HG02588 (cell line): ENCODE data around the gene CETN1.

Source experiments
- ATAC-seq: cut with Tn5 transposase; IDR thresholded peaks from one replicate; pipeline ENCODE4 v1.9.1; 2021; ENCODE audit warnings: mild to moderate bottlenecking, moderate library complexity; ENCODE audit not compliant: unreplicated experiment

The CETN1 gene

DNA sequence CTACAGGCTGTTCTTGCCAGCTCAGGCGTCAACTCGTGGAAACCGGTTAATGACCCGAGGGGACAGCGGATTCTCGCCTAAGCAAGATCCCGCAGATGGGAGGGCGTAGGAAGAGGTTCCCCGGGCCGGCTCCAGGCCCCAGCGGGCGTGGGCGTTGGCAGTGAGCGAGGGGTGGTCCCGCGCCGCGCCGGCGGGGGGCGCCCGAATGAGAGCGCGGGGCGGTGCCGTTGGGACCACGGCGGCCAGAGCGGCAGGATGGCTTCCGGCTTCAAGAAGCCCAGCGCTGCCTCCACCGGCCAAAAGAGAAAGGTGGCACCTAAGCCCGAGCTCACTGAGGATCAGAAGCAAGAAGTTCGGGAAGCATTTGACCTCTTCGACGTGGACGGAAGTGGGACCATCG, at the start of gene CETN1:
Gene CETN1 (plus strand): TSS at position 227 of the 400 bp plus-strand sequence. CDS start 29 bp downstream, at position 256.
- no peak for ATAC-seq

DNA sequence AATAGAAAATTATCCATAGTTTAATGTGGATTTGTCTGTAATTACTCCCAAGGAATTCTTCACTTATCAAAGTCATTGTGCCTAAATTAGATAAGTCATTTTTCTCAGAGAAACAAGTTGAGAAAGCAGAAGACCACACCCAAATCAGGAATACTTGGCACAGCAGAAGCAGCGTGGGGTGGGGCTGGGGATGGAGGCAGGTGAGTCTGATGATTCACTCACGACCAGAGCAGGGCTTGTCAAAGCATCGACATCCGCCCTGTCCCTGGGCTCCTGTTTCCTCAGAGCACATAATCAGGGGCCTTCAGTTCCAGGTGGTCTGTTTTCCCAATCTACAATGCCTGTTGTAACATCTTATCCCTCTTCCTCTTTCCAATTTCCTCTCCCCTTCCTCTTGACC, 48.2 kb upstream of the CETN1 start:
- no peak for ATAC-seq

GRCh38 chr18:532632-533031, 47.5 kb upstream of the CETN1 start:
- ATAC-seq = no peak

- ATAC-seq = no peak
Measured at GRCh38 chr18:533995-534601, 46.1 kb upstream of the CETN1 start.

DNA sequence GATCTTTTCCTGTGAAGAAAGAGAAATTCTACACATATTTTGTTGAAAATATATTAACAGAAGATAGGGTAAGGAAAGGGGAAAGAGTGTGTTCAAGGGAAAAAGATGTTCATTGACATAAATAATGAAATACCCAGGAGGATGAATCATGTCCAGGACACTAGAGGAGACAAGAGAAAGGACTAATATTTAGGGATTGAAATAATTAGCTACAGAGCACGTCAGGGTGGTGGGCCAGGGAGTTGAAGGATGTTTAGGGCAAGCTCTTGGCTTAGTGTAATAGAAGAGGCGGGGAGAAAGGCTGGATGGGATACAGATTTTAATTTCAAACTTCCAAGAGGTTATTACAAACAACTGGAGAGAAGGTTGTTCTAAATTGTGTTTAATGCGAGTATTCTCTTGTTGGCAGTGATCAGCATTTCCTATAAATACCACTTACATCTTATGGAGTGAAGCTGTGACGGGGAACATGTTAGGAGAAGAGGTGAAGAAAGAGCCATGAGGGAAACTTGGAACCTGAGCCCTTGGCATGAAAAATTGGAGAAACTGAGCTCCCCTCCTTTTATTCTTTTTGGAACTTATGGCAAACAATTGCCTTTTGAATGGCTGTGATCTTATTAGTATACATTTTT, 36.6 kb upstream of the CETN1 start:
- ATAC-seq = no peak

- no peak for ATAC-seq
Measured at GRCh38 chr18:549967-550366, 30.2 kb upstream of the CETN1 start.

- peak; percentile 98 for ATAC-seq
Measured at GRCh38 chr18:551404-552061, 28.6 kb upstream of the CETN1 start.

DNA sequence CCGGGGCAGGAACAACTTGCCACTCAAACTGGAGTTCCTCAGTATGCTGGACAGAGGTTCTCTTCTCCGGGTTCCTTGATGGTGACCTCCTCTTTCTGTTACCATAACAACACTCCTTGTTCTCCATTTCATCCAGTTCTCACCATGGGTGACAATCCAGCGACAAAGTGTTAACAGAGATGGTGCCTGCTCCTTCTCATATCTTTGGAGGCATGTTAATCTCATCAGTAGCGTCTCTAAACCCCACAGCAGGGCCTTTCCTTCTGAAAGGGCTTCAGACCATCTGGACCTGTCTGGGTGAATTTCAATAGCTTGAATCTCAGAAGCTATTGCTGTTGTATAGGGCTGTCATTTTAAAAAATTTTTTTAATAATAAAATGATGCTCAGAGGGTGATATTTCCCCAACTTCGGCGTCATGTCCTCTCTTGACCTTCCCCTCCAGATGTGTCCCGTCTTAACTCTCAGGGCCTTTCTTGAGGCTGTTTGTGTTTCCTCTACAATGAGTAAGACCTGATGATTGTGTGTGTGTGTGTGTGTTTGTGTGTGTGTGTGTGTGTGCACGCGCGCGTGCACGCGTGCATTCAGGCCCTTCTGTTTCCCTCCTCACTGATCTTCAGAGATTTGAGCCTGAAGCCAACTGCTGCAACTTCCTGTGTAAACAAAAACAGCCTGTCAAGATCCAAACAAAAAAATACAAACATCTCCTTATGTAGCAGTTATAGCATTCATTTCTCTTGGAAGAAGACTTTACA, 24.3 kb upstream of the CETN1 start:
- no peak for ATAC-seq

DNA sequence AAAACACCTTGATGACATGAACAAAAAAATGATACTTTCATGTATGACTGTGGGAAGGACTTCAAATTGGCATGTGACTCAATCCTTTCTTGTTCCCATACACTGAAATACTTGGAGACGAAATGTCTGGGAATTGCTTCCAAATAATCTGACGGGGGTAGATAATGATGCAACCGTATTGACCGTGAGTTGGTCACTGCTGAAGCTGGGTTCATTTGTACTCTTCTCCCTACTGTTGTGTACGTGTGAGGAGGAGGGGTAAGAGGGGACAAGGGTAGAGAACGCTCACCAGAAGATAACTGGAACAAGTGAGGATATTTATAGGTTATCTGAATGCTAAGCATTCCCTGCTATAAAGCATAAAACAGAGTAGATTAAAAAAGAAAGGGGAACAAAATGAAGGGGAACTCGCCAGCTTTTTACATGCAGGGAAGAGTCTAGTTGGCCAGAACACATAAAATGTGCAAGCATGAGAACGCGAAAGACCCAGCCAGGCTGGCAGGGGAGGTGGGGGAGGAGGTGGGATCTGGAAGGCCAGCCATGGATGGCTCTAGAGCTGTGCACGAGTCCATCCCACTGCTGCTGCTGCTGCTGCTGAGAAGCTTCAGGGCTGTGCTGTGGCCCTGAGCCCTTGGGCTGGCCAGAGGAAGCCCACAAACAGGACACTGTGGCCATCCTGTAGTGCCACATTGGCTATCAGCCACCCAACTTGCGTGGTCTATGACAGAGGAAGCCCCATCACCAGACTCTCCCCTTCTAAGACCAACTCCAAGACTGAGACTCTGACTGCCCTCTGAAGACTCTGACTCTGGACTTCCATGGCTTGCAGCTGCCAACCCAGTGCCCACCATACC, 15.2 kb upstream of the CETN1 start:
- no peak for ATAC-seq

- no peak for ATAC-seq
Measured at GRCh38 chr18:565562-566061, 14.6 kb upstream of the CETN1 start.

DNA sequence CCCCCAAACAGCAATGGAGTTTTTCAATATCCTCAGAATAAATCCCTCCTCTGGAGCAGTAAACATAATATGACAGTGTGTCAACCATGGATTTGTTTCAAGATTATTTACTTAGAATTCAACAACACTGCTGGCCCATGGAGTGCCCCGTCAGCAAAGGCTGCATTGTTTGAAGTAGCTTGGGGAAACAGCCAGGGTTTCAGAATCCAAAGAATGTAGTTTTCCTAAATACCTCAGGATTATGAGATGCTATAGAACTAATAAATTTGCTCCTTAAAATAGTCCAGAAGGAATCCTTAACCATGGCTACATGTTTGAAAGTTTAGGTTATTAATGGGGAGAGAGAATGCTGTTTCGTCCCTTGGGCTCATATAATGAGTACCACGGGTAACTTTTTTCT, 13.1 kb upstream of the CETN1 start:
- no peak for ATAC-seq

DNA sequence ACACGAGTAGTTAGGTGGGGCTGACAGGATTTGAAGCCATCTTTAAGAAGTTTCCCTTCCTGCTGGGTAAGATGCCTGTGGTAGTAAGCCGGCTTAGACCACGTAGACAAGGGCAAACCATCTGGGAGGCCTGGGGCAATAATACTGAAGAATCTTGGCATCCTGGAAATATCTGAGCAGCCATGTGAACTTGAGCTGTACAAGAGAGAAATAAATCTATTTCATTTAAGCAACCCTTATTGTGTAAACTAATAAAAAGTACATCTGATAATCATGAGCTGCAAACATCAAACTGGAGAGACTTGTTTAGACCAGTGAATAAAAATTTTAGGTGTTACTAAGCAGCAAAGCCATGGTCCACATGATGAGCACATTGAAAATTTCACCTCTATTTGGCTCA, 11.4 kb upstream of the CETN1 start:
- ATAC-seq = no peak

DNA sequence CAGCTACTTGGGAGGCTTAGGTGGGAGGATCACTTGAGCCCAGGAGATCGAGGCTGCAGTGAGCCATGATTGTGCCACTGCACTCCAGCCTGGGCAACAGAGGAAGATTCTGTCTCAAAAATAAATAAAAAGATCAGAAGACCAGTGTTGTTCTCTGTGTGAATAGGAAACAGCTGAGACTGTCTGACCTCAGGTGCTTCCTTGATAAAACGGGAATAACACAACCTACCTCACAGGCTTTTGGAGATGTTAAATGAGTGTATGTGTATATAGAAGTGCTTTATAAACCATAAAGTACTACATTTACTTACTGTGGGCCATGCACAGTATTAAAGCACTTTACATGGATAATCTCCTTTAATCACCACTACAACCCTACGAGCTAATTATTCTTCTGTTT, 9.9 kb upstream of the CETN1 start:
- ATAC-seq = no peak

- no peak for ATAC-seq
Measured at GRCh38 chr18:570697-571096, 9.5 kb upstream of the CETN1 start.

- ATAC-seq = no peak
Measured at GRCh38 chr18:572091-572830, 7.9 kb upstream of the CETN1 start.

- ATAC-seq = no peak
Measured at GRCh38 chr18:572831-573289, 7.3 kb upstream of the CETN1 start.

DNA sequence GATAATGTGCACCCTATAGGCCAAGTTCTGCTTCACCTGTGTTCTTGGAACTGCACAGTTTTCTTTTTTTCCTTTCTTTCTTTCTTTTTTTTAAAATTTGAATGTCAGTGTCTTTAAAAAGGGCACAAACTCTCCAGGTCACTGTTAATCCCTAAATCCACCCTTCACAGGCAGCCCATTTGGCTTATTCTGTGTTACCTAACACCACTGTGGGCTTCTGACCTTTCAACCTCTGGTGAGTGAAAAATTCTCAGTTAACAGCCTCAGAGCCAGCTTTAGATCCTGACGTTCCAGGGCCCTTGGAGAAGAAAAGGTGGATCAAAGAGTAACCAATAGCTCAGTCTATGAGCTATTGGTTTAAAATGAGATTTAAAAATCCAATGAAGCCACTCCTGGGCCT, 6.8 kb upstream of the CETN1 start:
- no peak for ATAC-seq

- no peak for ATAC-seq
Measured at GRCh38 chr18:574149-574860, 5.9 kb upstream of the CETN1 start.
